Measurements from ENCODE around the gene VDAC1.
A peak's percentile ranks its signal among the peaks of the same experiment; 100 is the strongest.

Gene VDAC1

GRCh38 chr5:134004626-134005416 lies at the start of gene VDAC1:
Gene VDAC1, minus strand, starts transcription at chr5:134004975. Its CDS starts 11,963 bp downstream, at chr5:133993012.
- Mint-ChIP-seq H3K4me1 (ENCODE audit: low read depth) (peaks cover 47% of the 10 kb centered on the region), H3K27ac (peak within 1 kb of the TSS; percentile 98), H3K27me3 (no peaks in the 10 kb centered on the region), H3K36me3 (ENCODE audit: low read depth) (peaks cover 48% of the 10 kb centered on the region), H3K9me3 (no peaks in the 10 kb centered on the region), H3K4me3 (peak within 1 kb of the TSS; percentile 96)
- DNase-seq = peak; percentile 88

GRCh38 chr5:134053840-134054338 lies 49.1 kb upstream of the VDAC1 start:
- Mint-ChIP-seq H3K4me3 (no peak overlapping the region), H3K4me1 (ENCODE audit: low read depth) (peaks cover 55% of the 10 kb centered on the region), H3K9me3 (no peaks in the 10 kb centered on the region), H3K27me3 (no peaks in the 10 kb centered on the region), H3K27ac (peak overlapping the region; percentile 73), H3K36me3 (ENCODE audit: low read depth) (no peaks in the 10 kb centered on the region)
- no peak for DNase-seq

- Mint-ChIP-seq H3K27me3 (no peaks in the 10 kb centered on the region), H3K27ac (no peak overlapping the region), H3K36me3 (ENCODE audit: low read depth) (no peaks in the 10 kb centered on the region), H3K9me3 (no peaks in the 10 kb centered on the region), H3K4me1 (ENCODE audit: low read depth) (peaks cover 50% of the 10 kb centered on the region), H3K4me3 (no peak overlapping the region)
- DNase-seq = peak; percentile 35
Observed at GRCh38 chr5:134053314-134053839, 48.6 kb upstream of the VDAC1 start.

- Mint-ChIP-seq H3K36me3 (ENCODE audit: low read depth) (no peaks in the 10 kb centered on the region), H3K27ac (no peak overlapping the region), H3K4me1 (ENCODE audit: low read depth) (peaks cover 63% of the 10 kb centered on the region), H3K4me3 (no peak overlapping the region), H3K27me3 (no peaks in the 10 kb centered on the region), H3K9me3 (no peaks in the 10 kb centered on the region)
- DNase-seq = no peak
Observed at GRCh38 chr5:134051305-134051704, 46.5 kb upstream of the VDAC1 start.

- DNase-seq = no peak
- no peaks in the 10 kb centered on the region for H3K36me3 Mint-ChIP-seq (ENCODE audit: low read depth)
- H3K9me3 Mint-ChIP-seq = no peaks in the 10 kb centered on the region
- no peak overlapping the region for H3K4me3 Mint-ChIP-seq
- peaks cover 55% of the 10 kb centered on the region for H3K4me1 Mint-ChIP-seq (ENCODE audit: low read depth)
- no peaks in the 10 kb centered on the region for H3K27me3 Mint-ChIP-seq
- H3K27ac Mint-ChIP-seq = no peak overlapping the region
Observed at GRCh38 chr5:134048864-134049263, 44.1 kb upstream of the VDAC1 start.

- H3K36me3 Mint-ChIP-seq (ENCODE audit: low read depth) = no peaks in the 10 kb centered on the region
Observed at GRCh38 chr5:134047687-134048056, 42.9 kb upstream of the VDAC1 start.

GRCh38 chr5:134046801-134047686 lies 42.3 kb upstream of the VDAC1 start:
- no peak for DNase-seq
- H3K27me3 Mint-ChIP-seq = no peaks in the 10 kb centered on the region
- H3K4me3 Mint-ChIP-seq = no peak overlapping the region
- no peaks in the 10 kb centered on the region for H3K9me3 Mint-ChIP-seq
- no peaks in the 10 kb centered on the region for H3K36me3 Mint-ChIP-seq (ENCODE audit: low read depth)
- H3K4me1 Mint-ChIP-seq (ENCODE audit: low read depth) = peaks cover 52% of the 10 kb centered on the region
- H3K27ac Mint-ChIP-seq = no peak overlapping the region

More at GRCh38 chr5:134047687-134048056, 42.9 kb upstream of the VDAC1 start:
- H3K9me3 Mint-ChIP-seq = no peaks in the 10 kb centered on the region
- DNase-seq = no peak
- no peak overlapping the region for H3K4me3 Mint-ChIP-seq
- H3K4me1 Mint-ChIP-seq (ENCODE audit: low read depth) = peaks cover 52% of the 10 kb centered on the region
- no peaks in the 10 kb centered on the region for H3K27me3 Mint-ChIP-seq
- H3K27ac Mint-ChIP-seq = no peak overlapping the region

GRCh38 chr5:134046330-134046729 lies 41.6 kb upstream of the VDAC1 start:
- no peak for DNase-seq
- Mint-ChIP-seq H3K36me3 (ENCODE audit: low read depth) (no peaks in the 10 kb centered on the region), H3K27me3 (no peaks in the 10 kb centered on the region), H3K4me3 (no peak overlapping the region), H3K9me3 (no peaks in the 10 kb centered on the region), H3K4me1 (ENCODE audit: low read depth) (peaks cover 52% of the 10 kb centered on the region), H3K27ac (no peak overlapping the region)

- Mint-ChIP-seq H3K36me3 (ENCODE audit: low read depth) (no peaks in the 10 kb centered on the region), H3K9me3 (no peaks in the 10 kb centered on the region), H3K27me3 (no peaks in the 10 kb centered on the region), H3K4me3 (no peak overlapping the region), H3K4me1 (ENCODE audit: low read depth) (peaks cover 57% of the 10 kb centered on the region), H3K27ac (peak overlapping the region; percentile 3)
- DNase-seq = no peak
Observed at GRCh38 chr5:134043793-134044792, 39.3 kb upstream of the VDAC1 start.

GRCh38 chr5:134041570-134042411 lies 37.0 kb upstream of the VDAC1 start:
- no peak overlapping the region for H3K4me3 Mint-ChIP-seq
- no peaks in the 10 kb centered on the region for H3K27me3 Mint-ChIP-seq
- DNase-seq = no peak
- no peaks in the 10 kb centered on the region for H3K9me3 Mint-ChIP-seq
- H3K4me1 Mint-ChIP-seq (ENCODE audit: low read depth) = peaks cover 51% of the 10 kb centered on the region
- no peaks in the 10 kb centered on the region for H3K36me3 Mint-ChIP-seq (ENCODE audit: low read depth)
- H3K27ac Mint-ChIP-seq = no peak overlapping the region

- Mint-ChIP-seq H3K27ac (no peak overlapping the region), H3K9me3 (no peaks in the 10 kb centered on the region), H3K4me3 (no peak overlapping the region), H3K4me1 (ENCODE audit: low read depth) (peaks cover 40% of the 10 kb centered on the region), H3K36me3 (ENCODE audit: low read depth) (no peaks in the 10 kb centered on the region), H3K27me3 (no peaks in the 10 kb centered on the region)
- no peak for DNase-seq
Observed at GRCh38 chr5:134038138-134038537, 33.4 kb upstream of the VDAC1 start.

GRCh38 chr5:134037160-134037559 lies 32.4 kb upstream of the VDAC1 start:
- no peak for DNase-seq
- H3K27ac Mint-ChIP-seq = no peak overlapping the region
- no peaks in the 10 kb centered on the region for H3K36me3 Mint-ChIP-seq (ENCODE audit: low read depth)
- no peaks in the 10 kb centered on the region for H3K27me3 Mint-ChIP-seq
- no peaks in the 10 kb centered on the region for H3K9me3 Mint-ChIP-seq
- no peak overlapping the region for H3K4me3 Mint-ChIP-seq
- peaks cover 31% of the 10 kb centered on the region for H3K4me1 Mint-ChIP-seq (ENCODE audit: low read depth)

GRCh38 chr5:134034326-134034725 lies 29.6 kb upstream of the VDAC1 start:
- H3K4me3 Mint-ChIP-seq = no peak overlapping the region
- H3K27me3 Mint-ChIP-seq = no peaks in the 10 kb centered on the region

More at GRCh38 chr5:134034326-134034725, 29.6 kb upstream of the VDAC1 start:
- Mint-ChIP-seq H3K36me3 (ENCODE audit: low read depth) (no peaks in the 10 kb centered on the region), H3K27ac (no peak overlapping the region), H3K9me3 (no peaks in the 10 kb centered on the region), H3K4me1 (ENCODE audit: low read depth) (peaks cover 8% of the 10 kb centered on the region)
- no peak for DNase-seq

Data from activated T-cell treated with anti-CD3 and anti-CD28 coated beads, Interleukin-2, amount 50 U/mL, for 24 hours (primary cell).